ENCODE data around the gene MUL1.

The MUL1 gene

DNA sequence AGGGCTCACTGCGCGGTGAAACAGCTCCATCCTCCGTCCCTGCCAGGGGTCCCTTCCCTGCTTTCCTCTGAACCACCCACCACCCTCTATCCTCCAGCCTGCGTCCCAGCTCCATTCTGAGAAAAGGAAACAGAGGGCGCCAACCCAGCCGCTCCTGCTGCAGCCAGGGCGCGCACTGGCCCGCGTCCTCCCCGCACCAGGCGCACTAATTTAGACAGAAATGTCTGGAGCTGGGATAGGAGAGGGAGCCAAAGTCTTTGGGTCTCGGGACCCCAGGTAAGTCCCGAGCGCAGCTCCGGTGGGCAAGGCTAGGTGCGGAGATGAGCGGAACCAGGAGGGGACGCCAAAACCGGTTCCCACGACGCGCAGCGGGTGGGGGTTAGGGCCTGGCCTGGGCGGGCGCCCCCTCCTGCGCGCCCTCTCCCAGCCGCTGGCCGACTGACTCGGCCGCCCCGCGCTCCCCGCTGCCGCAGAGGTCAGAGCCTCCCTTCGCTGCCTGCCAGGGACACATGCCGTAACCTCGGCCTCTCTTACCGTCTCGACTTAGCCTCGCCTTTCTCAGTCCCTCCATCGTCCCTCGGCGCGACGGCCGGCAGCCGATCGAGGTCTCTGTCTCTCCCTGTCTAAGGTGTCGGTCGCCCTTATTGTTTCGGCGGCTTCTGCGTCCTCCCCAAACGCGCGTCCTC, 24.0 kb downstream of the MUL1 start:
- Histone ChIP-seq H3K4me3 (ENCODE audit: low read depth, low read length) (peak overlapping the region; percentile 70), H3K36me3 (ENCODE audit: control insufficient read depth in 2 of 2, insufficient read depth in 1 of 2, low read length in 2 of 2) (no peaks in the 10 kb centered on the region), H3K4me1 (ENCODE audit: control insufficient read depth, insufficient read depth, low read length) (no peaks in the 10 kb centered on the region), H3K9me3 (ENCODE audit: control insufficient read depth, insufficient read depth, low read depth, low read length) (no peaks in the 10 kb centered on the region), H3K27ac (ENCODE audit: extremely low read depth, low read depth, low read length) (no peak overlapping the region)
- ChIA-PET CTCF (interaction anchor here (0.6 to 1.2 kb wide), 8 partner anchors 10 to 723 kb away, joined by 3 to 6 read pairs (median 3); no protein-coding TSS in a partner anchor), POLR2A (interaction anchor here (1.2 kb wide), 1 partner anchor 19 kb away, joined by 3 read pairs; no protein-coding TSS in a partner anchor)
- TF ChIP-seq, protein P1, sequence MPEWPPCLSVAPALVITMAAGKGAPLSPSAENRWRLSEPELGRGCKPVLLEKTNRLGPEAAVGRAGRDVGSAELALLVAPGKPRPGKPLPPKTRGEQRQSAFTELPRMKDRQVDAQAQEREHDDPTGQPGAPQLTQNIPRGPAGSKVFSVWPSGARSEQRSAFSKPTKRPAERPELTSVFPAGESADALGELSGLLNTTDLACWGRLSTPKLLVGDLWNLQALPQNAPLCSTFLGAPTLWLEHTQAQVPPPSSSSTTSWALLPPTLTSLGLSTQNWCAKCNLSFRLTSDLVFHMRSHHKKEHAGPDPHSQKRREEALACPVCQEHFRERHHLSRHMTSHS (tag by site-specific recombination; IDR thresholded peaks at IDR 0.05) = no peak
- TF ChIP-seq, protein P2, sequence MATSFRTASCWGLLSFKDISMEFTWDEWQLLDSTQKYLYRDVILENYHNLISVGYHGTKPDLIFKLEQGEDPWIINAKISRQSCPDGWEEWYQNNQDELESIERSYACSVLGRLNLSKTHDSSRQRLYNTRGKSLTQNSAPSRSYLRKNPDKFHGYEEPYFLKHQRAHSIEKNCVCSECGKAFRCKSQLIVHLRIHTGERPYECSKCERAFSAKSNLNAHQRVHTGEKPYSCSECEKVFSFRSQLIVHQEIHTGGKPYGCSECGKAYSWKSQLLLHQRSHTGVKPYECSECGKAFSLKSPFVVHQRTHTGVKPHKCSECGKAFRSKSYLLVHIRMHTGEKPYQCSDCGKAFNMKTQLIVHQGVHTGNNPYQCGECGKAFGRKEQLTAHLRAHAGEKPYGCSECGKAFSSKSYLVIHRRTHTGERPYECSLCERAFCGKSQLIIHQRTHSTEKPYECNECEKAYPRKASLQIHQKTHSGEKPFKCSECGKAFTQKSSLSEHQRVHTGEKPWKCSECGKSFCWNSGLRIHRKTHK (tag by site-specific recombination; IDR thresholded peaks at IDR 0.05) = no peak
- TF ChIP-seq ZNF394 (tag by site-specific recombination; IDR thresholded peaks at IDR 0.05; ENCODE audit: borderline replicate concordance) = no peak
- TF ChIP-seq ZSCAN16 (tag by site-specific recombination; IDR thresholded peaks at IDR 0.05) = no peak
- TF ChIP-seq, protein P3, sequence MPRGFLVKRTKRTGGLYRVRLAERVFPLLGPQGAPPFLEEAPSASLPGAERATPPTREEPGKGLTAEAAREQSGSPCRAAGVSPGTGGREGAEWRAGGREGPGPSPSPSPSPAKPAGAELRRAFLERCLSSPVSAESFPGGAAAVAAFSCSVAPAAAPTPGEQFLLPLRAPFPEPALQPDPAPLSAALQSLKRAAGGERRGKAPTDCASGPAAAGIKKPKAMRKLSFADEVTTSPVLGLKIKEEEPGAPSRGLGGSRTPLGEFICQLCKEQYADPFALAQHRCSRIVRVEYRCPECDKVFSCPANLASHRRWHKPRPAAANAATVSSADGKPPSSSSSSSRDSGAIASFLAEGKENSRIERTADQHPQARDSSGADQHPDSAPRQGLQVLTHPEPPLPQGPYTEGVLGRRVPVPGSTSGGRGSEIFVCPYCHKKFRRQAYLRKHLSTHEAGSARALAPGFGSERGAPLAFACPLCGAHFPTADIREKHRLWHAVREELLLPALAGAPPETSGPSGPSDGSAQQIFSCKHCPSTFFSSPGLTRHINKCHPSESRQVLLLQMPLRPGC (tag by site-specific recombination; IDR thresholded peaks at IDR 0.05) = no peak
- TF ChIP-seq ZNF624 (tag by site-specific recombination; IDR thresholded peaks at IDR 0.05) = no peak
- TF ChIP-seq ZNF302 (tag by site-specific recombination; IDR thresholded peaks at IDR 0.05; ENCODE audit: low read depth) = no peak
- no peak for TF ChIP-seq ZNF433 (tag by site-specific recombination; IDR thresholded peaks at IDR 0.05; ENCODE audit: low read depth)
- no peak for TF ChIP-seq ZNF133 (tag by site-specific recombination; IDR thresholded peaks at IDR 0.05)
- TF ChIP-seq ZNF837 (tag by site-specific recombination; IDR thresholded peaks at IDR 0.05) = no peak
- TF ChIP-seq, protein P4, sequence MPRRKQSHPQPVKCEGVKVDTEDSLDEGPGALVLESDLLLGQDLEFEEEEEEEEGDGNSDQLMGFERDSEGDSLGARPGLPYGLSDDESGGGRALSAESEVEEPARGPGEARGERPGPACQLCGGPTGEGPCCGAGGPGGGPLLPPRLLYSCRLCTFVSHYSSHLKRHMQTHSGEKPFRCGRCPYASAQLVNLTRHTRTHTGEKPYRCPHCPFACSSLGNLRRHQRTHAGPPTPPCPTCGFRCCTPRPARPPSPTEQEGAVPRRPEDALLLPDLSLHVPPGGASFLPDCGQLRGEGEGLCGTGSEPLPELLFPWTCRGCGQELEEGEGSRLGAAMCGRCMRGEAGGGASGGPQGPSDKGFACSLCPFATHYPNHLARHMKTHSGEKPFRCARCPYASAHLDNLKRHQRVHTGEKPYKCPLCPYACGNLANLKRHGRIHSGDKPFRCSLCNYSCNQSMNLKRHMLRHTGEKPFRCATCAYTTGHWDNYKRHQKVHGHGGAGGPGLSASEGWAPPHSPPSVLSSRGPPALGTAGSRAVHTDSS (tag by site-specific recombination; IDR thresholded peaks at IDR 0.05) = no peak
- TF ChIP-seq ZNF184 (tag by site-specific recombination; IDR thresholded peaks at IDR 0.05) = no peak
- TF ChIP-seq, protein P5, sequence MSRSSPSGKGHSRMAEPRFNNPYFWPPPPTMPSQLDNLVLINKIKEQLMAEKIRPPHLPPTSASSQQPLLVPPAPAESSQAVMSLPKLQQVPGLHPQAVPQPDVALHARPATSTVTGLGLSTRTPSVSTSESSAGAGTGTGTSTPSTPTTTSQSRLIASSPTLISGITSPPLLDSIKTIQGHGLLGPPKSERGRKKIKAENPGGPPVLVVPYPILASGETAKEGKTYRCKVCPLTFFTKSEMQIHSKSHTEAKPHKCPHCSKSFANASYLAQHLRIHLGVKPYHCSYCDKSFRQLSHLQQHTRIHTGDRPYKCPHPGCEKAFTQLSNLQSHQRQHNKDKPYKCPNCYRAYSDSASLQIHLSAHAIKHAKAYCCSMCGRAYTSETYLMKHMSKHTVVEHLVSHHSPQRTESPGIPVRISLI (tag by site-specific recombination; IDR thresholded peaks at IDR 0.05) = no peak
- TF ChIP-seq, protein P6, sequence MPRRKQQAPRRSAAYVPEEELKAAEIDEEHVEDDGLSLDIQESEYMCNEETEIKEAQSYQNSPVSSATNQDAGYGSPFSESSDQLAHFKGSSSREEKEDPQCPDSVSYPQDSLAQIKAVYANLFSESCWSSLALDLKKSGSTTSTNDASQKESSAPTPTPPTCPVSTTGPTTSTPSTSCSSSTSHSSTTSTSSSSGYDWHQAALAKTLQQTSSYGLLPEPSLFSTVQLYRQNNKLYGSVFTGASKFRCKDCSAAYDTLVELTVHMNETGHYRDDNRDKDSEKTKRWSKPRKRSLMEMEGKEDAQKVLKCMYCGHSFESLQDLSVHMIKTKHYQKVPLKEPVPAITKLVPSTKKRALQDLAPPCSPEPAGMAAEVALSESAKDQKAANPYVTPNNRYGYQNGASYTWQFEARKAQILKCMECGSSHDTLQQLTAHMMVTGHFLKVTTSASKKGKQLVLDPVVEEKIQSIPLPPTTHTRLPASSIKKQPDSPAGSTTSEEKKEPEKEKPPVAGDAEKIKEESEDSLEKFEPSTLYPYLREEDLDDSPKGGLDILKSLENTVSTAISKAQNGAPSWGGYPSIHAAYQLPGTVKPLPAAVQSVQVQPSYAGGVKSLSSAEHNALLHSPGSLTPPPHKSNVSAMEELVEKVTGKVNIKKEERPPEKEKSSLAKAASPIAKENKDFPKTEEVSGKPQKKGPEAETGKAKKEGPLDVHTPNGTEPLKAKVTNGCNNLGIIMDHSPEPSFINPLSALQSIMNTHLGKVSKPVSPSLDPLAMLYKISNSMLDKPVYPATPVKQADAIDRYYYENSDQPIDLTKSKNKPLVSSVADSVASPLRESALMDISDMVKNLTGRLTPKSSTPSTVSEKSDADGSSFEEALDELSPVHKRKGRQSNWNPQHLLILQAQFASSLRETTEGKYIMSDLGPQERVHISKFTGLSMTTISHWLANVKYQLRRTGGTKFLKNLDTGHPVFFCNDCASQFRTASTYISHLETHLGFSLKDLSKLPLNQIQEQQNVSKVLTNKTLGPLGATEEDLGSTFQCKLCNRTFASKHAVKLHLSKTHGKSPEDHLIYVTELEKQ (tag by site-specific recombination; IDR thresholded peaks at IDR 0.05; ENCODE audit: borderline replicate concordance) = no peak
- no peak for TF ChIP-seq WT1 (tag by site-specific recombination; IDR thresholded peaks at IDR 0.05)
- TF ChIP-seq SP2 (tag by site-specific recombination; IDR thresholded peaks at IDR 0.05) = no peak
- TF ChIP-seq, protein P7, sequence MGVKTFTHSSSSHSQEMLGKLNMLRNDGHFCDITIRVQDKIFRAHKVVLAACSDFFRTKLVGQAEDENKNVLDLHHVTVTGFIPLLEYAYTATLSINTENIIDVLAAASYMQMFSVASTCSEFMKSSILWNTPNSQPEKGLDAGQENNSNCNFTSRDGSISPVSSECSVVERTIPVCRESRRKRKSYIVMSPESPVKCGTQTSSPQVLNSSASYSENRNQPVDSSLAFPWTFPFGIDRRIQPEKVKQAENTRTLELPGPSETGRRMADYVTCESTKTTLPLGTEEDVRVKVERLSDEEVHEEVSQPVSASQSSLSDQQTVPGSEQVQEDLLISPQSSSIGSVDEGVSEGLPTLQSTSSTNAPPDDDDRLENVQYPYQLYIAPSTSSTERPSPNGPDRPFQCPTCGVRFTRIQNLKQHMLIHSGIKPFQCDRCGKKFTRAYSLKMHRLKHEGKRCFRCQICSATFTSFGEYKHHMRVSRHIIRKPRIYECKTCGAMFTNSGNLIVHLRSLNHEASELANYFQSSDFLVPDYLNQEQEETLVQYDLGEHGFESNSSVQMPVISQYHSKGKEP (tag by site-specific recombination; IDR thresholded peaks at IDR 0.05) = no peak

All from HEK293 (cell line).